Skeletal muscle tissue (tissue), 4 donors: ENCODE measurements around the gene CEND1. TPM values are rescaled to one million over a fixed set of nuclear protein-coding genes. Genes with fewer than 3 reads are reported as not detected.

Experiments
- H3K27ac ChIP-seq: one replicate; pipeline ENCODE4 v1.7.0; 2013; ENCODE audit warnings: mild to moderate bottlenecking, low read depth, low read length, inconsistent platforms
- H3K27me3 ChIP-seq, 3 donors: one replicate each; pipeline ENCODE4 v1.7.0; 2013; ENCODE audit warnings: low read length in 3 of 3; ENCODE audit not compliant: control insufficient read depth in 3 of 3, insufficient read depth in 3 of 3
- H3K36me3 ChIP-seq, 3 donors: one replicate each; pipeline ENCODE4 v1.7.0; 2013; ENCODE audit warnings: low read length in 3 of 3; ENCODE audit not compliant: control insufficient read depth in 3 of 3, insufficient read depth in 3 of 3
- H3K4me1 ChIP-seq, 3 donors: one replicate each; pipeline ENCODE4 v1.7.0; 2013; ENCODE audit warnings: low read length in 3 of 3, mild to moderate bottlenecking in 3 of 3; ENCODE audit not compliant: control insufficient read depth in 3 of 3, insufficient read depth in 3 of 3
- H3K4me3 ChIP-seq, 3 donors: one replicate each; pipeline ENCODE4 v1.7.0; 2013; ENCODE audit warnings: low read length in 3 of 3
- H3K9ac ChIP-seq, 3 donors: one replicate each; pipeline ENCODE4 v1.7.0; 2013; ENCODE audit warnings: low read length in 3 of 3, mild to moderate bottlenecking in 3 of 3, moderate library complexity in 2 of 3, low read depth in 1 of 3
- H3K9me3 ChIP-seq, 3 donors: one replicate each; pipeline ENCODE4 v1.7.0; 2013; ENCODE audit warnings: low read length in 3 of 3; ENCODE audit not compliant: control insufficient read depth in 3 of 3
- total RNA-seq: library from RNA; depleted of rRNA; stranded (reverse); fragments of >200 nt; gene quantifications from one replicate; pipeline ENCODE4 v1.2.3, GENCODE V29; 2014
- donor health status: Osteomylitis.

CEND1 gene
- total RNA-seq, 1 donor from 2014 or later: not detected

DNA sequence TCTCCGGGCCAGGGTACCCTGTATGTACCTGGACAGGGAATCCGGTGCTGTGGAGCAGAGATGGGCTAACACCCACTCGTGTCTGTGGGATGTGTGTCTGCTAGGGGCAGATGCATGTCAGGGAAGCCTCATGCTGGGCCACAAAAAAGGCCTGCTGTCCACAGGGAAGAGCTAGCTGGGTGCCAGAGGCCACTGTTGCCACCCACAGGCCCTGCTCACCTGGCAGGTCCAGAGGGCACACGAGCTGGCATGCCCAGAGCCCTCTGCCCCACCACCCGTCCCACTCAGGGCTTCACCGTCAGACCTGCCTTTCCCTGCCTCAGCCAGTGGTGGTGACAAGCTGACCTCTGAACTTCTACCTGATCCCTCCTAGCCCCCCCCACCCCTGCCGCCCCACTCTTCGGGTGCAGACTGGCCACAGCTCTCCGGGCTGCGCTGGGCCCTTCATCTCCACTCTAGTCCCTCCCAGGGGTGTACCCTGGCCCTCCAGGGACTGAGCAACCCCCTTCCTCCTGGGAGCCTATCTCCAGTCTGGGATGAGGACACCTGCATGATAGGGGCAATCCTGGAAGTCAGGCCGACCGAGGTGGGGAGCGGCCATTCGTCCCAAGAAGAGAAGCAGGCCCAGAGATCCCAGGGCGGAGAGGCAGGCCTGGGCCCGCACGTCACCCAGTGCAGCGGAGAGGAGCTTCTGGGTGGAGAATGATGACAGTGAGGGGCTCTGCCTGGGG lies 6.8 kb upstream of the CEND1 start:
- H3K9me3 ChIP-seq: no peaks in the 10 kb centered on the region
- peak overlapping the region; percentile 69 to 76 (median 70) for H3K9ac ChIP-seq
- peaks cover 22 to 43% (median 33%) of the 10 kb centered on the region in 3 donors for H3K4me1 ChIP-seq
- H3K27ac ChIP-seq: peak overlapping the region; percentile 54
- peaks cover 2 to 24% (median 8%) of the 10 kb centered on the region in 3 donors for H3K36me3 ChIP-seq
- peaks cover 3 to 29% (median 24%) of the 10 kb centered on the region in 3 donors for H3K27me3 ChIP-seq
- H3K4me3 ChIP-seq: peak overlapping the region; percentile 59 to 79 (median 77)

DNA sequence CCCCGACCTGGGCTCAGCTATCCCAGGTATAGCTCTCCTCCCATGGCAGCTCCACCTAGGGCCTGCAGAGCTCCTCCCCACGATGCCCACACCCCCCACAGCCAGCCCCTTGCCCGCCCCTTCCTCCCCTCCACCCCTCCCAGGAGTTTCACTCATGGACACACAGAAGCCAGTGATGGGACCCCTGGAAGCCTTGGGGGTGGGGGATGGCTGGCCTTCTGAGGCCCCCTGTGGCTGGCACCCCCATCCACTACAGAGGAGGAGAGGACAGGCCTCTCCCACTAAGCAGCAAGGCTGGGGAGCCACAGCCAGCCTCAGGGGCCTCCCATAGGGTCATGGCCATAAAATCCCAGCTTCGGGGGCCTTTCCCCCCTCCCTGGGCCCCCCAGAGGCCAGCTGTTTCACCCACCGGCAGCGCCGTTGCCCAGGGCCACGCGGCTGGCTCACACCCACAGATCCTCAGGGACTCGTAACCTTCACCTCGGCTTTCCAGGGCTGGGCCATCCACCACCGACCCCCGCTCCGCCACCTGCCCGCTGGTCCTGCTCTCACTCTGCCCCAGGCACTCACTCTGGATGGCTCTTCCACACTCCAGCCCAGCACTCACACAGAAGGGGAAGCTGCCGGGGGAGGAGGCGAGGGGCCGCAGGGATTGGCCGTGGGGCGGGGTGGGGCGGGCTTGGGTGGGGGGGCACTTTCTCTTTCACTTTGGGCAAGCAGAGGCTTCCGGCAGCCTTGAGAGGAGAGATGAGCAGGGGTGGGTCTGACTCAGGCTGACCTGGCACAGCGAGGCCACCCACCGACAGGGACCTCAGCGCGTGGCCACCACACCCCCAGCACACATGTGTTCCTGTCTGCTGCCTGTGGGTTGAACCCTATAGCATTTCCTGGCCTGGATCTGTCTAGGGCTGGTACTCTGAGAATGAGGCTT lies 6.0 kb upstream of the CEND1 start:
- Histone ChIP-seq H3K27ac (peak overlapping the region; percentile 54), H3K9me3 (no peaks in the 10 kb centered on the region), H3K9ac (peak overlapping the region; percentile 69 to 76 (median 76)), H3K36me3 (peaks cover 1 to 18% (median 2%) of the 10 kb centered on the region in 3 donors), H3K4me3 (peak overlapping the region; percentile 59 to 79 (median 72)), H3K4me1 (peaks cover 22 to 43% (median 33%) of the 10 kb centered on the region in 3 donors), H3K27me3 (peaks cover 3 to 35% (median 32%) of the 10 kb centered on the region in 3 donors)

DNA sequence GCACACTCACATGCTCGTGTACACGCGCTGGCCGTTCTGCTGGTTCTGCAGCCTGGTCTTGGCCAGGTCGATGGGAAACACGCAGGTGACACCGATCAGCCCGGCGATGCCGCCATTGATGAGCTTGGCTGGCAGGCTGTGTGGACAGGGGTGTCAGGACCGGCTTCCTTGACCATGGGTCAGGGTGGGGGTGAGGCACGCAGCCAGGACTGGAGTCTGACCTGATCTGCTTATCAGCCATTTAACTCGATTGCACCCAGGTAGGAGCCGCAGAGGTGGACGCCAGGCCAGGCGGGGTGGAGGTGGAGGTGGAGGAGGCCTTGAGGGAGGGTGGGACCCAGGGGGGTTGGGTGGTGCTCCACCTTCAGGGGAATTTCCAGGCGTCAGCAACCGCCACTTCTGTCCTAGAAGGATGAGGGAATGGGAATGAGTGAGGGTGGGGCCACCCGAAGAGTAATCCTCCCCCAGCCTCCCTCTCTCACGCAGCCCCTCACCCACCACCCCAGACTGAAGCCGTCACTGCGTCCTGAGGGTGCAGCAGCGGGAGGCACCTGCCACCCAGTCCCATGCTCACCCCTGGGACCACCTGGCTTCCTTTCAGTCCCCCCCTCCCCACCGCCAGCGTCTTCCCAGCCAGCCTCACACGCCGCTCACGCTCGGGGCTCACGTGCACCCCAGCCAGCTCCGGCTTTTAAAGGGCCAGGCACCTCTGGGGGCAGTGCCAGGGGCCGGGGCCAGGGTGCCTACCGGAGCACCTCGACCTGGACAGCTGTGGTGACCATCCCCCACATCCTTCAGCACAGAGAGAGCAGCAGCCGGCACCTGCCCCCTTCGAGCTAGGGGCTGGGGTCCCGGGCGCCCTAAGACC lies 5.1 kb upstream of the CEND1 start:
- Histone ChIP-seq H3K9ac (peak overlapping the region in 1 of 3 donors; percentile 33), H3K9me3 (no peaks in the 10 kb centered on the region), H3K4me1 (peaks cover 22 to 43% (median 33%) of the 10 kb centered on the region in 3 donors), H3K27me3 (peaks cover 8 to 40% (median 35%) of the 10 kb centered on the region in 3 donors), H3K27ac (no peak overlapping the region), H3K4me3 (no peak overlapping the region), H3K36me3 (peaks cover 0 to 9% (median 0%) of the 10 kb centered on the region in 3 donors)

DNA sequence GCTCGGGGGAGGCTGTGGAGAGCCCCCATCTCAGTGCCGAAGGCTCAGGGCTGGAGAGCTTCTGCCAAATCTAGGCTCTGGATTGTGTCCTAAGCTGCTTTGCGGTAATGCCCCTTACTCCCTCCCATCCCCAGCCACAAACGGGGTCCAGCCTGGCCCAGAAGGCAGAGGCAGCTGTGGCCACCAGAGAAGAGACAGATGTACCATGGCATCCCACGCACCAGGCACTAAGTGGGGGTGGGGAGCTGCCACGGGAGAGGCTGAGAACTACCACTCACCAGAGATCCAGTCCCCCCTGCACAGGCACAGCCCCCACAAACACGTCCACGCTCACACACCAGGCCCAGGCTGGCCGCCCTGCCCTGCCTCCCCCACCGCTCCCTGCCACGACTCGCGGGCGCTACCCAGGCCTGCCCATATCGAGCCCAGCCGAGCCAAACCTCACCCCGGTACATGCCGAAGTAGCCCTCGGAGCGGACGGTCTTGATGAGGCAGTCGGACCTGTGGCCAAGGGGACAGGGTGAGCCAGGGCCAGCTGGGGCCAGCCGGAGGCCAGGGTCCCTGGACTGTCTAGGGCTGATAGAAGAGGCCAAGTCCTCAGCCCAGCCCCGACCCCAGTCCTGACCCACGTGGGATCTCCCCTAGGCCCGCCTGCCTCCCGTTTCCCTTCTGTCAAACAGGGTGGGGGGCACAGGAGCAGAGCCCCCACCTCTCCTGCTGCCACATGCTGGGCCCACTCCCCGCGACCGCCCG lies 4.3 kb upstream of the CEND1 start:
- peaks cover 0 to 2% (median 0%) of the 10 kb centered on the region in 3 donors for H3K36me3 ChIP-seq
- no peak overlapping the region for H3K4me3 ChIP-seq
- peaks cover 22 to 46% (median 33%) of the 10 kb centered on the region in 3 donors for H3K4me1 ChIP-seq
- no peaks in the 10 kb centered on the region for H3K9me3 ChIP-seq
- no peak overlapping the region for H3K27ac ChIP-seq
- H3K27me3 ChIP-seq: peaks cover 14 to 46% (median 40%) of the 10 kb centered on the region in 3 donors
- H3K9ac ChIP-seq: no peak overlapping the region

DNA sequence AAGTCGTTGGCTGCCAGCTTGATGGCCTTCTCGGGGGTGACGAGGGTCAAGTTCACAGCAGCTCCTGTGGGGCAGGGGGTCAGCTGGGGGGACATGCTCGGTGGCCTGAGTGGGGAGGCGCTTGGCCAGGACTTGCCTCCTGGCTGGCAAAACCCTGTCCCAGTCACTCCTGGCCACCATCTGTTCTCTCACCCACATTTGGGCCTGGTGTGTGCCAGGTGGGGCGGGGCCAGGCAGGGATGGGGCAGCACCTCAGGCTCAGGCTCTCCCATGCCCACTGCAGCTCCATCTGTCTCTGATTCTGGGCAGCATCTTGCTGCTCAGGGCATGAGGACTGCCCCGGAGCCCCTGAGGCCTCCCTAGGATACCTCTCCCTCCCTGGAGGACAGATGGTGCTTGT lies 3.7 kb upstream of the CEND1 start:
- H3K4me1 ChIP-seq: peaks cover 22 to 46% (median 33%) of the 10 kb centered on the region in 3 donors
- H3K9me3 ChIP-seq: no peaks in the 10 kb centered on the region
- H3K27ac ChIP-seq: no peak overlapping the region
- peaks cover 20 to 52% (median 45%) of the 10 kb centered on the region in 3 donors for H3K27me3 ChIP-seq
- H3K9ac ChIP-seq: no peak overlapping the region
- H3K4me3 ChIP-seq: no peak overlapping the region
- no peaks in the 10 kb centered on the region for H3K36me3 ChIP-seq

DNA sequence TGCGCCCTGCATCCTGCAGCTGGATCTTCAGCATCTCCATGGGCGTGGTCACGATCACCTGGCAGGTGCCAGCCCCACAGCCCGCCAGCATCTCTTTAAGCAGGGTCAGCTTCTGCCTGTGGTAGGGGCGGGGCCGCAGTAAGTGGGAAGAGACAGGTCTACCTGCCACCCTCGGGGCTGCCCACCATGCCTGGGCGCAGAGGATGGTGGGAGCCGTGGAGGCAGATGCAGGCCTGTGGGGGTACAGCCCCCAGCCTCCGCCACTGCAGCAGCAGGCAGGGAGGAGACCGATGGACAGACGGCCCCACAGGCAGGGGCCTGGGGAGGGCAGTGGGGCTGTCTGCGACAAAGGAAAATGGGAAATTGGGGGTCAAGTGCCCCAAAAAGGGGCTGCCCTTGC lies 3.0 kb upstream of the CEND1 start:
- peaks cover 26 to 56% (median 51%) of the 10 kb centered on the region in 3 donors for H3K27me3 ChIP-seq
- H3K4me1 ChIP-seq: peaks cover 22 to 42% (median 30%) of the 10 kb centered on the region in 3 donors
- H3K36me3 ChIP-seq: no peaks in the 10 kb centered on the region

DNA sequence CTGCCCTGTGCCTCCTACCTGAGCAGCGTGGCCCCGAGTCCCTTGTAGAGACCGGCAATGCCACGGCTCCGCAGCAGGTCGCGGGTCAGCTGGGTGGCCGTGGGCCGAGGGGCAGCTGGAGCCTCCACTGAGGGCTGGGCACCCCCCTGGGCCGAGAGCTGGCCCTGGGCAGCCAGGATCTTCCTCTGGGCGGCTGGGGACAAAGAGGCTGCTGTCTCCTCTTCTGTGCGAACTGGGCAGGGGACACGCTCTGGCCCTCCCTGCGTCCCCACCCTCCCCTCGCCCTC lies 2.6 kb upstream of the CEND1 start:
- H3K4me1 ChIP-seq: peaks cover 19 to 38% (median 27%) of the 10 kb centered on the region in 3 donors
- no peaks in the 10 kb centered on the region for H3K9me3 ChIP-seq

More for the DNA sequence above, 3.0 kb upstream of the CEND1 start:
- no peak overlapping the region for H3K9ac ChIP-seq
- H3K9me3 ChIP-seq: no peaks in the 10 kb centered on the region
- H3K27ac ChIP-seq: no peak overlapping the region
- H3K4me3 ChIP-seq: no peak overlapping the region

DNA sequence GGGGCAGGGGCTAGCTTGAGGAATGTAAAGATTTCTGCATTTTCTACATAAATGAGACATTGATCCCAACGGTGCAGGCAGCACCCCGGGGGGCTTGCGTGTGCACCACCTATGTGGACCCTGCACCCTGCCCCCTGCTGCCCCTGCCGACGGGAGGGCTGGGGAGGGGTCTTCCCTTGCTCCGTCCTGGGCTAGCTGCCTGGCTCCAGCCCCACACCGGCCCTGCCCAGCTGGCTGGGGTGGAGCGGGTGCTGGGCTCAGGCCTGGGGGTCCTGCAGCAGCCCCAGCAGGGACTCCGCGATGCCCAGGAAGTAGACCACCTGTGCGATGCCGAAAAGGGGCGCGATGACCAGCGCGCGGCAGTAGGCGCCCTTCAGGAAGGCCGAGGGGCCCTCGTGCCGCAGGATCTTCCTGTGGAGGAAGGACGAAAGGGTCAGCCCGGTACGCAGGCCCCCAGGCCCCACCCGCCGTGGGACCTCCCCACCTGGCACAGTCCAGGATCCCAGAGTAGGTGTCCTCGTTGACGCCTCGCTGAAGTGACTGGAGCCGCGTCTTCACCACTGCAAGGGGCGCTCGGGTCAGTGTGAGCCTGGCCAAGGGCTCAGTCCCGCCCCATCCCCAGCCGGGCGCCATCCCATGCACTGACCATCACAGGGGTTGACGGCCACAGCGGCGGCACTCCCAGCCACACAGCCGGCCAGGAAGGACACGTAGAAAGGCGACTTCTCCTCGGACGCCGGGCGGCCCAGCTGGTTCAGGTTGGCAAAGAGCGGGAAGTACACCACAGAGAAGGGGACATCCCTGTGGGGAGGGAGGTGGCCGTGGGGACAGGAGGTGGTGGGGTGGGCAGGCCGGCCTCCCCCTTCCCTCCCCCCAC lies 2.0 kb upstream of the CEND1 start:
- Histone ChIP-seq H3K4me1 (peaks cover 14 to 33% (median 21%) of the 10 kb centered on the region in 3 donors), H3K27me3 (peaks cover 33 to 59% (median 56%) of the 10 kb centered on the region in 3 donors), H3K9me3 (no peaks in the 10 kb centered on the region), H3K9ac (no peak overlapping the region), H3K36me3 (no peaks in the 10 kb centered on the region), H3K4me3 (no peak overlapping the region), H3K27ac (no peak overlapping the region)

More for the DNA sequence above, 2.6 kb upstream of the CEND1 start:
- no peak overlapping the region for H3K27ac ChIP-seq
- H3K4me3 ChIP-seq: no peak overlapping the region
- no peak overlapping the region for H3K9ac ChIP-seq
- peaks cover 29 to 58% (median 55%) of the 10 kb centered on the region in 3 donors for H3K27me3 ChIP-seq
- H3K36me3 ChIP-seq: no peaks in the 10 kb centered on the region
